ENCODE measurements around the gene CELA1.
"Not testable (repeated sequence)": the region's sequence is repeated elsewhere in the genome, so short reads cannot be mapped to it uniquely, and the experiment has no call there.

Gene CELA1

GRCh38 chr12:51342416-51342815, 4.1 kb downstream of the CELA1 start:
- no peak for TF ChIP-seq Cebpa-rat (IDR thresholded peaks at IDR 0.05)
- Histone ChIP-seq H3K4me2 (no peak overlapping the region), H4K20me1 (no peaks in the 10 kb centered on the region), H3K27me3 (no peaks in the 10 kb centered on the region), H3K36me3 (no peaks in the 10 kb centered on the region), H3K4me3 (no peak overlapping the region), H3K4me1 (peaks cover 4 to 28% (median 7%) of the 10 kb centered on the region in 10 experiments; a peak in 17 of 20 replicates), H3K9me3 (replicated peaks in 1 of 11) (no peaks in the 10 kb centered on the region), H3K27ac (no peak overlapping the region), H3K9ac (no peak overlapping the region)

GRCh38 chr12:51341251-51342007, 5.0 kb downstream of the CELA1 start:
- H3K4me2 ChIP-seq: peak overlapping the region; percentile 0 to 69 (median 51); a peak in 16 of 22 replicates
- no peaks in the 10 kb centered on the region for H4K20me1 ChIP-seq
- no peak overlapping the region; a peak in 1 of 20 replicates for H3K4me3 ChIP-seq
- H3K27me3 ChIP-seq: no peaks in the 10 kb centered on the region
- H3K4me1 ChIP-seq: peaks cover 4 to 38% (median 12%) of the 10 kb centered on the region in 10 experiments; a peak in 19 of 20 replicates
- H3K9me3 ChIP-seq (replicated peaks in 1 of 11): no peaks in the 10 kb centered on the region
- H3K27ac ChIP-seq: peak overlapping the region in 3 of 11 experiments; percentile 17 to 26 (median 24); a peak in 2 of 22 replicates
- H3K9ac ChIP-seq: peak overlapping the region in 3 of 11 experiments; percentile 16 to 38 (median 31); a peak in 3 of 22 replicates
- no peak for TF ChIP-seq Cebpa-rat (IDR thresholded peaks at IDR 0.05)
- H3K36me3 ChIP-seq: no peaks in the 10 kb centered on the region

GRCh38 chr12:51339750-51340149, 6.7 kb downstream of the CELA1 start:
- H3K27ac ChIP-seq: no peak overlapping the region
- H3K9me3 ChIP-seq (replicated peaks in 1 of 11): no peaks in the 10 kb centered on the region
- no peak for TF ChIP-seq Cebpa-rat (IDR thresholded peaks at IDR 0.05)
- no peaks in the 10 kb centered on the region for H3K27me3 ChIP-seq
- H4K20me1 ChIP-seq: no peaks in the 10 kb centered on the region
- no peak overlapping the region for H3K4me3 ChIP-seq
- 0 out of 22 replicates have a peak overlapping the region, but pooled peaks of 2 of the 11 experiments have one; percentile 5 to 16 for H3K4me2 ChIP-seq
- H3K9ac ChIP-seq: no peak overlapping the region
- no peaks in the 10 kb centered on the region for H3K36me3 ChIP-seq
- H3K4me1 ChIP-seq: peaks cover 4 to 44% (median 29%) of the 10 kb centered on the region in 10 experiments; a peak in 19 of 20 replicates

GRCh38 chr12:51337336-51337735, 9.1 kb downstream of the CELA1 start:
- Histone ChIP-seq H3K4me2 (peak overlapping the region in 6 of 11 experiments; percentile 52 to 92 (median 86); a peak in 10 of 22 replicates), H3K4me1 (peaks cover 4 to 67% (median 49%) of the 10 kb centered on the region in 10 experiments; a peak in 19 of 20 replicates), H3K27ac (peak overlapping the region in 2 of 11 experiments; percentile 58 to 68; a peak in 1 of 22 replicates)
- H3K4me3 ChIP-seq; H3K9ac ChIP-seq; H4K20me1 ChIP-seq; H3K36me3 ChIP-seq; H3K9me3 ChIP-seq (replicated peaks in 1 of 11); H3K27me3 ChIP-seq: not testable (repeated sequence)

- Histone ChIP-seq H3K36me3 (no peaks in the 10 kb centered on the region), H3K4me3 (peak overlapping the region in 2 of 10 experiments; percentile 17 to 48; a peak in 1 of 20 replicates), H3K9me3 (replicated peaks in 1 of 11) (no peaks in the 10 kb centered on the region), H3K27me3 (no peaks in the 10 kb centered on the region), H3K9ac (peak overlapping the region in 4 of 11 experiments; percentile 3 to 44 (median 30); a peak in 5 of 22 replicates), H3K27ac (peak overlapping the region in 8 of 11 experiments; percentile 3 to 73 (median 50); a peak in 10 of 22 replicates), H3K4me2 (peak overlapping the region in 10 of 11 experiments; percentile 4 to 92 (median 76); a peak in 18 of 22 replicates), H3K4me1 (peaks cover 0 to 72% (median 57%) of the 10 kb centered on the region in 10 experiments; a peak in 17 of 20 replicates), H4K20me1 (no peaks in the 10 kb centered on the region)
- peak in 2 of 11 experiments; percentile 28 to 41; a peak in 2 of 22 replicates for TF ChIP-seq Cebpa-rat (IDR thresholded peaks at IDR 0.05)
Observed at GRCh38 chr12:51335931-51336330, 10.5 kb downstream of the CELA1 start.

- no peak for TF ChIP-seq Cebpa-rat (IDR thresholded peaks at IDR 0.05)
- Histone ChIP-seq H3K27ac (peak overlapping the region in 4 of 11 experiments; percentile 46 to 73 (median 63); a peak in 7 of 22 replicates), H3K9ac (no peak overlapping the region; a peak in 1 of 22 replicates), H3K36me3 (no peaks in the 10 kb centered on the region), H4K20me1 (no peaks in the 10 kb centered on the region), H3K4me3 (no peak overlapping the region), H3K4me2 (peak overlapping the region in 6 of 11 experiments; percentile 52 to 92 (median 86); a peak in 13 of 22 replicates), H3K9me3 (replicated peaks in 1 of 11) (no peaks in the 10 kb centered on the region), H3K4me1 (peaks cover 7 to 75% (median 64%) of the 10 kb centered on the region in 10 experiments), H3K27me3 (no peaks in the 10 kb centered on the region)
Observed at GRCh38 chr12:51334764-51335163, 11.7 kb downstream of the CELA1 start.

- H3K4me3 ChIP-seq: no peak overlapping the region
- no peaks in the 10 kb centered on the region for H3K27me3 ChIP-seq
- no peaks in the 10 kb centered on the region for H3K9me3 ChIP-seq (replicated peaks in 1 of 11)
- no peak overlapping the region; a peak in 1 of 22 replicates for H3K9ac ChIP-seq
- peaks cover 19 to 87% (median 76%) of the 10 kb centered on the region in 10 experiments for H3K4me1 ChIP-seq
- TF ChIP-seq Cebpa-rat (IDR thresholded peaks at IDR 0.05): no peak
- H3K36me3 ChIP-seq: no peaks in the 10 kb centered on the region
- no peaks in the 10 kb centered on the region for H4K20me1 ChIP-seq
- H3K4me2 ChIP-seq: peak overlapping the region in 6 of 11 experiments; percentile 15 to 92 (median 86); a peak in 6 of 22 replicates
- peak overlapping the region in 2 of 11 experiments; percentile 12 to 73; a peak in 2 of 22 replicates for H3K27ac ChIP-seq
Observed at GRCh38 chr12:51333536-51333935, 12.9 kb downstream of the CELA1 start.

- Histone ChIP-seq H4K20me1 (no peaks in the 10 kb centered on the region), H3K27me3 (no peaks in the 10 kb centered on the region), H3K9ac (peak overlapping the region in 9 of 11 experiments; percentile 52 to 88 (median 75); a peak in 17 of 22 replicates), H3K9me3 (replicated peaks in 1 of 11) (no peaks in the 10 kb centered on the region), H3K4me2 (peak overlapping the region; percentile 75 to 98 (median 94); a peak in 21 of 22 replicates), H3K4me1 (peaks cover 50 to 98% (median 85%) of the 10 kb centered on the region in 10 experiments), H3K36me3 (no peaks in the 10 kb centered on the region), H3K4me3 (peak overlapping the region in 4 of 10 experiments; percentile 37 to 65 (median 54); a peak in 5 of 20 replicates), H3K27ac (peak overlapping the region; percentile 31 to 99 (median 98); a peak in 20 of 22 replicates)
- TF ChIP-seq Cebpa-rat (IDR thresholded peaks at IDR 0.05): no peak
Observed at GRCh38 chr12:51330186-51330585, 16.3 kb downstream of the CELA1 start.

- peak overlapping the region; percentile 75 to 98 (median 94) for H3K4me2 ChIP-seq
- peaks cover 0 to 2% (median 0%) of the 10 kb centered on the region in 11 experiments; a peak in 2 of 22 replicates for H3K9me3 ChIP-seq (replicated peaks in 1 of 11)
- H3K4me1 ChIP-seq: peaks cover 54 to 98% (median 85%) of the 10 kb centered on the region in 10 experiments
- H3K4me3 ChIP-seq: peak overlapping the region in 8 of 10 experiments; percentile 37 to 65 (median 46); a peak in 15 of 20 replicates
- TF ChIP-seq Cebpa-rat (IDR thresholded peaks at IDR 0.05): peak in 8 of 11 experiments; percentile 42 to 72 (median 65); a peak in 14 of 22 replicates
- peak overlapping the region; percentile 5 to 88 (median 73); a peak in 20 of 22 replicates for H3K9ac ChIP-seq
- no peaks in the 10 kb centered on the region for H3K27me3 ChIP-seq
- no peaks in the 10 kb centered on the region for H3K36me3 ChIP-seq
- no peaks in the 10 kb centered on the region for H4K20me1 ChIP-seq
- H3K27ac ChIP-seq: peak overlapping the region; percentile 71 to 99 (median 98); a peak in 21 of 22 replicates
Observed at GRCh38 chr12:51329742-51330141, 16.7 kb downstream of the CELA1 start.

Data from BLaER1 treated with 17β-estradiol and CSF1 and Interleukin-3, amounts not matched to agents 10 nM and 100 nM (cell line).